K562 (cell line): Measurements from ENCODE around the gene ADM2. TPM values are rescaled to one million over a fixed set of nuclear protein-coding genes. Genes with fewer than 3 reads are reported as not detected.

Experiments used
- ATAC-seq: fragments of 200-7000 bp; cut with Tn5 transposase; 3 replicates; pipeline ENCODE4 v1.9.1; 2020; ENCODE audit warnings: moderate library complexity
- BruUV-seq: library from RNA; stranded (reverse); fragments of 400-500 nt; replicated peaks from 2 replicates; lab custom pipeline; 2021; lab: Mats Ljungman, UMichigan
- CTCF ChIA-PET: fragments of 300-600 bp; formaldehyde crosslinking; extraction: SDS; loops from one replicate; lab custom pipeline; 2021; ENCODE audit warnings: low intra/inter-chr PET ratio; lab: Yijun Ruan, JAX
- POLR2A ChIA-PET: fragments of 300-600, 350-650 bp; sonication (Branson Sonifier 250); formaldehyde crosslinking; extraction: SDS; loops from one replicate; lab custom pipeline; 2021; ENCODE audit warnings: antibody characterized with exemption, inconsistent platforms; lab: Yijun Ruan, JAX
- DNase-seq, 4 experiments: peaks; one replicate each; pipeline versions ENCODE4 v3.0.0 to v3.0.0-alpha.2; 2011 to 2018; ENCODE audit warnings: low spot score in 3 of 4, mixed read lengths in 3 of 4; ENCODE audit errors: extremely low read depth in 1 of 4
- FAIRE-seq: peaks from 2 replicates; lab custom pipeline; 2011; peaks lifted over from hg19 to GRCh38; lab: Jason Lieb, UNC
- H2AFZ ChIP-seq: 2 replicates; pipeline ENCODE4 v1.6.0; 2011; ENCODE audit warnings: low read depth, low read length, control low read depth, inconsistent platforms
- H3K27ac ChIP-seq: fragments of 200-600 bp; 3 replicates; pipeline ENCODE4 v1.8.0; 2011; ENCODE audit warnings: low read depth, mild to moderate bottlenecking, control low read depth, inconsistent platforms, low read length, moderate library complexity, mixed read lengths; ENCODE audit errors: extremely low read depth
- H3K27me3 ChIP-seq, 2 experiments: fragments of 300-600 bp in 1 of 2; 2 replicates in 1 of 2; 3 replicates in 1 of 2; pipeline versions ENCODE4 v1.6.0 to v1.8.0; 2011; ENCODE audit warnings: inconsistent platforms in 2 of 2, low read length in 2 of 2, mild to moderate bottlenecking in 1 of 2, mixed read lengths in 1 of 2, moderate library complexity in 1 of 2; ENCODE audit not compliant: control insufficient read depth in 2 of 2, insufficient read depth in 2 of 2
- H3K36me3 ChIP-seq: fragments of 300-600 bp; 3 replicates; pipeline ENCODE4 v1.8.0; 2011; ENCODE audit warnings: mild to moderate bottlenecking, low read length, inconsistent platforms; ENCODE audit not compliant: control insufficient read depth, insufficient read depth
- H3K4me1 ChIP-seq, 2 experiments: fragments of 200-600 bp in 1 of 2; replicated peaks in 1 of 2; 2 replicates in 1 of 2; 3 replicates in 1 of 2; pipeline versions ENCODE4 v1.5.1 to v1.8.0; 2011; ENCODE audit warnings: inconsistent platforms in 2 of 2, low read length in 2 of 2, mild to moderate bottlenecking in 1 of 2, mixed read lengths in 1 of 2, moderate library complexity in 1 of 2; ENCODE audit not compliant: control insufficient read depth in 2 of 2, insufficient read depth in 2 of 2
- H3K4me2 ChIP-seq: 2 replicates; pipeline ENCODE4 v1.6.1; 2011; ENCODE audit warnings: low read length, control low read depth, inconsistent platforms, mixed read lengths; ENCODE audit not compliant: insufficient read depth
- H3K4me3 ChIP-seq: fragments of 200-600 bp; sonication (generic), shearing (Covaris generic); 2 replicates; pipeline ENCODE4 v1.5.1; 2016; ENCODE audit warnings: control low read depth, inconsistent platforms
- H3K79me2 ChIP-seq: fragments of 200-600 bp; 3 replicates; pipeline ENCODE4 v1.8.0; 2011; ENCODE audit warnings: low read length, inconsistent platforms; ENCODE audit not compliant: control insufficient read depth, insufficient read depth
- H3K9ac ChIP-seq, 2 experiments: 2 replicates each; pipeline versions ENCODE4 v1.6.0 to v1.6.1; 2011; ENCODE audit warnings: low read depth in 2 of 2, low read length in 2 of 2, control low read depth in 1 of 2, inconsistent platforms in 1 of 2, mild to moderate bottlenecking in 1 of 2, mixed read lengths in 1 of 2; ENCODE audit not compliant: insufficient read depth in 1 of 2
- H3K9me1 ChIP-seq: one replicate; pipeline ENCODE4 v1.6.0; 2011; ENCODE audit warnings: inconsistent platforms, mild to moderate bottlenecking, low read length, moderate library complexity; ENCODE audit not compliant: control insufficient read depth, insufficient read depth
- H3K9me3 ChIP-seq: replicated peaks from 2 replicates; pipeline ENCODE4 v1.5.1; 2011; ENCODE audit warnings: low read depth, low read length, inconsistent platforms; ENCODE audit not compliant: control insufficient read depth, insufficient read depth
- H4K20me1 ChIP-seq: replicated peaks from 2 replicates; pipeline ENCODE4 v1.6.1; 2011; ENCODE audit warnings: low read length, inconsistent platforms, mixed read lengths; ENCODE audit not compliant: control insufficient read depth, insufficient read depth
- DMBX1 ChIP-seq: fragments of 250-450 bp; sonication (Bioruptor Pico); IDR thresholded peaks from 2 replicates; pipeline ENCODE4 v1.8.0; 2022; ENCODE audit warnings: inconsistent platforms, mild to moderate bottlenecking, moderate library complexity, borderline replicate concordance
- FOXK1 ChIP-seq: sonication (generic); formaldehyde crosslinking; IDR thresholded peaks from 2 replicates; pipeline ENCODE4 v1.8.0; 2022; ENCODE audit warnings: missing genetic modification reagents, mild to moderate bottlenecking, borderline replicate concordance
- KDM2B ChIP-seq: fragments of 250-450 bp; sonication (Bioruptor Pico); IDR thresholded peaks from 2 replicates; pipeline ENCODE4 v1.8.0; 2021; ENCODE audit warnings: mild to moderate bottlenecking, moderate library complexity
- MAFG ChIP-seq: fragments of 450-650 bp; conservative IDR thresholded peaks from 2 replicates; pipeline ENCODE4 v1.6.1; 2016; ENCODE audit warnings: missing genetic modification characterization, missing compliant biosample characterization
- MCM3 ChIP-seq: fragments of 450-650 bp; IDR thresholded peaks from 2 replicates; pipeline ENCODE4 v1.6.1; 2016
- NCOR1 ChIP-seq: fragments of 450-650 bp; IDR thresholded peaks from 2 replicates; pipeline ENCODE4 v1.6.1; 2016; ENCODE audit warnings: mild to moderate bottlenecking, moderate library complexity
- NFE2 ChIP-seq: IDR thresholded peaks from 2 replicates; pipeline ENCODE4 v1.6.1; 2014; ENCODE audit warnings: antibody characterized with exemption, low read depth
- NFXL1 ChIP-seq: fragments of 450-650 bp; formaldehyde crosslinking; IDR thresholded peaks from 2 replicates; pipeline ENCODE4 v1.4.0; 2021; ENCODE audit warnings: mild to moderate bottlenecking
- NR2C2 ChIP-seq, 2 experiments: fragments of 200-800 bp in 1 of 2; sonication (Bioruptor generic) in 1 of 2; sonication (generic) in 1 of 2; formaldehyde crosslinking in 1 of 2; IDR thresholded peaks; 2 replicates each; pipeline versions ENCODE4 v1.6.1 to v1.8.0; 2016 to 2022; ENCODE audit warnings: mild to moderate bottlenecking in 1 of 2, missing compliant biosample characterization in 1 of 2, missing genetic modification characterization in 1 of 2, missing genetic modification reagents in 1 of 2
- PCBP1 ChIP-seq: fragments of 200-400 bp; formaldehyde crosslinking; IDR thresholded peaks from 2 replicates; pipeline ENCODE4 v1.6.1; 2018; ENCODE audit warnings: mild to moderate bottlenecking, low read depth, low read length; ENCODE audit not compliant: poor library complexity, severe bottlenecking
- SMARCA5 ChIP-seq: fragments of 450-650 bp; IDR thresholded peaks from 2 replicates; pipeline ENCODE4 v1.6.1; 2016
- SMARCB1 ChIP-seq: IDR thresholded peaks from 2 replicates; pipeline ENCODE4 v1.6.1; 2011; ENCODE audit warnings: improper control_type of control experiment, low read depth; ENCODE audit not compliant: insufficient read length
- TAL1 ChIP-seq: fragments of 450-650 bp; IDR thresholded peaks from 2 replicates; pipeline ENCODE4 v1.6.1; 2016; ENCODE audit warnings: mild to moderate bottlenecking
- ZNF174 ChIP-seq: fragments of 250-450 bp; sonication (Bioruptor Pico); IDR thresholded peaks from 2 replicates; pipeline ENCODE4 v1.4.0; 2020; ENCODE audit warnings: mild to moderate bottlenecking
- ZNF639 ChIP-seq, 2 experiments: fragments of 200-800 bp in 1 of 2; sonication (Bioruptor generic) in 1 of 2; sonication (generic) in 1 of 2; formaldehyde crosslinking in 1 of 2; IDR thresholded peaks in 1 of 2; conservative IDR thresholded peaks in 1 of 2; 2 replicates each; pipeline versions ENCODE4 v1.5.0 to v1.6.1; 2016 to 2020; ENCODE audit warnings: missing compliant biosample characterization in 1 of 2, missing genetic modification characterization in 1 of 2, missing genetic modification reagents in 1 of 2
- WGBS: fragments of 100-300 bp; shearing (Covaris generic); methylation state at CpG from one replicate; pipeline ENCODE4 v1.1.6; 2016; ENCODE audit warnings: low coverage, mixed read lengths; ENCODE audit not compliant: insufficient coverage; ENCODE audit errors: missing lambda C conversion rate; 5-methylcytosine and 5-hydroxymethylcytosine counted together
- in situ Hi-C: fragments of 300-500 bp; cut with MboI; formaldehyde crosslinking; loops from 4 replicates; pipeline ENCODE4 v1.15.0; 2018; ENCODE audit warnings: inconsistent platforms, mixed read lengths
- intact Hi-C: fragments of 100-400 bp; cut with micrococcal nuclease; formaldehyde crosslinking; loops from 2 replicates; pipeline ENCODE4 v1.14.2; 2022
- polyA plus RNA-seq, 8 experiments: library from polyadenylated mRNA; depleted of rRNA in 4 of 8; stranded (reverse) in 5 of 8; unstranded in 3 of 8; fragments of >200 nt; fragmentation: Nextera tagmentation in 2 of 8; fragmentation: Illumina TruSeq in 1 of 8; extraction: Ambion mirVana in 2 of 8; extraction: Trizol in 1 of 8; gene quantifications; 2 replicates each; pipeline versions ENCODE4 v1.2.1 to v1.2.3, GENCODE V29; 2011 to 2014; ENCODE audit warnings: inconsistent platforms in 1 of 8, missing spikeins in 1 of 8
- total RNA-seq, 7 experiments: library from RNA; depleted of rRNA in 6 of 7; stranded (reverse); fragments of >200 nt in 6 of 7; fragmentation: Illumina TruSeq in 2 of 7; extraction: Trizol in 2 of 7; gene quantifications; 2 replicates each; pipeline versions ENCODE4 v1.2.1 to v1.2.3, GENCODE V29; 2011 to 2021; ENCODE audit warnings: low replicate concordance in 1 of 7
- TF ChIP-seq, protein P1 (sequence below): fragments of 250-450 bp; sonication (Bioruptor Pico); IDR thresholded peaks from 2 replicates; pipeline ENCODE4 v1.8.0; 2021; ENCODE audit warnings: borderline replicate concordance, mild to moderate bottlenecking, moderate library complexity; ENCODE audit not compliant: poor library complexity, severe bottlenecking

ADM2 gene
- total and polyA plus RNA-seq, 9 of the 15 experiments (the other 6 are each of a cell fraction or from before 2014, with no cell fraction given) = 0.11 to 5.1 (median 0.38) TPM

DNA sequence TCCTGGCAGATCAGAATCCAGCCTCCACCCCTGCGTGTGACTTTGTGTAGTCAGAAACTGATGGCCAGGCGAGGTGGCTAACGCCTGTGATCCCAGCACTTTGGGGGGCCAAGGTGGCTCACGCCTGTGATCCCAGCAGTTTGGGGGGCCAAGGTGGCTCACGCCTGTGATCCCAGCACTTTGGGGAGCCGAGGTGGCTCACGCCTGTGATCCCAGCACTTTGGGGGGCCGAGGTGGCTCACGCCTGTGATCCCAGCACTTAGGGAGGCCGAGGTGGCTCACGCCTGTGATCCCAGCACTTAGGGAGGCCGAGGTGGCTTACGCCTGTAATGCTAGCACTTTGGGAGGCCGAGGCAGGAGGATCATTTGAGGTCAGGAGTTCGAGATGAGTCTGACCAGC, 31.8 kb downstream of the ADM2 start (continued):
- TF ChIP-seq MAFG (tag) (no peak), ZNF639 (CRISPR knock-in tag; conservative IDR thresholded peaks at IDR 0.05 in 1 of 2, IDR thresholded peaks at IDR 0.05 in 1 of 2) (no peak), ZNF174 (CRISPR knock-in tag) (no peak), FOXK1 (CRISPR knock-in tag) (no peak)
- TF ChIP-seq, all 486 proteins: peak for 2

DNA sequence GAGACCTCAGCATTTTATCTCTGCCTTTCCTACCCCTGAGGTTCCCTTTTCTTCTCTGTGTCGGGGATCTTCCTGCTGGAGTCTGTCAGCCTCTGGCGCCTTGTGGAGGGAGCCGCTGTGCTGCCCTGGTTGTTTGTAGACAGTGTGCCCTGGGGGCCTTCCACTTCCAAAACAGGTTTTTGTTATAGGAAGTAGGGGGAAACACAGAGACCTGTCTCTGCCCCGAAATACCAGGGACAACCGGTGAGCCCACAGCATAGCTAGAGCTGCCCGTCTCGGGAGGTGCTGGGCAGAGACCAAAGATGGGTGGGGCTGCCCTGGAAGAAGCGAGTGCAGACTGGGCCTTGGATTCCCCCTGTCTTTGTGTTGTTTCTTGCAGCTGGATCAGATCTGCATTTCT, 34.7 kb downstream of the ADM2 start:
- ATAC-seq = no peak
- BruUV-seq = no TSS peak
- peaks cover 60% of the 10 kb centered on the region; the same call in 1 of the 3 replicates for H3K36me3 ChIP-seq
- no peak overlapping the region for H3K27ac ChIP-seq
- no peak for TF ChIP-seq PCBP1
- no peak for TF ChIP-seq NFE2
- TF ChIP-seq SMARCA5 = no peak
- no peak for TF ChIP-seq KDM2B (CRISPR knock-in tag)
- no peak for TF ChIP-seq TAL1
- TF ChIP-seq, protein P1, sequence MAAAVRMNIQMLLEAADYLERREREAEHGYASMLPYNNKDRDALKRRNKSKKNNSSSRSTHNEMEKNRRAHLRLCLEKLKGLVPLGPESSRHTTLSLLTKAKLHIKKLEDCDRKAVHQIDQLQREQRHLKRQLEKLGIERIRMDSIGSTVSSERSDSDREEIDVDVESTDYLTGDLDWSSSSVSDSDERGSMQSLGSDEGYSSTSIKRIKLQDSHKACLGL (CRISPR knock-in tag) = no peak
- TF ChIP-seq MCM3 = no peak
- TF ChIP-seq NR2C2 (CRISPR knock-in tag; IDR thresholded peaks at IDR 0.05) = no peak
- no peak for TF ChIP-seq NR2C2 (tag; IDR thresholded peaks at IDR 0.05)
- TF ChIP-seq SMARCB1 = no peak
- no peak for TF ChIP-seq DMBX1 (CRISPR knock-in tag)
- no peak for TF ChIP-seq NCOR1
- no peak for TF ChIP-seq NFXL1 (CRISPR knock-in tag)
- TF ChIP-seq, all 486 proteins: peak for 0
- Histone ChIP-seq H3K9me1 (no peaks in the 10 kb centered on the region), H3K9ac (no peak overlapping the region; a peak in 1 of 4 replicates), H3K4me2 (no peak overlapping the region), H3K27me3 (no peaks in the 10 kb centered on the region), H2AFZ (no peak overlapping the region), H3K4me3 (no peak overlapping the region), H3K9me3 (no peaks in the 10 kb centered on the region), H3K4me1 (peaks cover 0 to 4% of the 10 kb centered on the region in 2 experiments; a peak in 2 of 5 replicates), H3K79me2 (peaks cover 43% of the 10 kb centered on the region), H4K20me1 (no peaks in the 10 kb centered on the region)
- ChIA-PET POLR2A (no interaction called here), CTCF (no interaction called here)
- in situ Hi-C loops = no loop called here
- intact Hi-C loops = no loop called here
- no peak for DNase-seq
- no peak for FAIRE-seq
- 98% methylated on average over 5 of the region's 8 CpGs for WGBS
